GM21717 (cell line): ENCODE data around the gene RGS14.
"Not testable (repeated sequence)": the region's sequence is repeated elsewhere in the genome, so short reads cannot be mapped to it uniquely, and the experiment has no call there.

Source experiments
- ATAC-seq: cut with Tn5 transposase; IDR thresholded peaks from one replicate; pipeline ENCODE4 v1.9.1; 2021; ENCODE audit warnings: mild to moderate bottlenecking, moderate library complexity; ENCODE audit not compliant: unreplicated experiment

Gene RGS14

DNA sequence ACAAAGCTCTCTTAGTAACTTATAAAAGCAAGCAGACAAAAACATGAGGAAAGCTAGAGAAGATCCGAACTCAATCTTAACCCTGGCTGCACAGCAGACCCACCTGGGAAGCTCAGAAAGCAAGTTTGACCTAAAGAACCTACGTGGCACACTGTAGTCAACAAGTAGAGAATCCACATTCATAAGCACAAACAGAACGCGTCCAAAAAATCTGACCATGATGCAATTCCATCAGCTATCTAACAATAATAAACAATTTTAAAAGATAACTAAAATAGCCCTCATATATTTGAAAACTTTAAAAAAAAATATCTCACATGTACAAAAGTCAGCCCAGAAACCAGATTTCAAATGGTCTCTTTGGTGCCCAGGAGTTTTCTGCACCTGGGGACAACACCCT is 10.9 kb upstream of the RGS14 start:
- ATAC-seq = no peak

DNA sequence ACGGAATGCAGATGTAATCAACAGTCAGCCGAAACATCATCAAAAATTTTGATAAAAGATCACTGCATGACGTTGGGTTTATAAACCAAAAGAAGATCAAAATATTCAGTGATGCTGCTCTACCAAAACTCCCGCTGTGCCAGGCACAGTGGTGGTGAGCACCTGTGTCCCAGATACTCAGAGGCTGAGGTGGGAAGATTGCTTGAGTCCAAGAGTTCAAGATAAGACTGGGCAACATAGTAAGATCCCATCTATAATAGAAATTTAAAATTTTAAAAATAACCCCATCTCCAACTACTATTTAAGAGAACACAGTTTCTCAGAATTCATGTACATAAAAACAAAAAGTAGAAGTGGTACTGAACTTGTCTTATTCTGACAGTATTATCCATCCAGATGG is 10.0 kb upstream of the RGS14 start:
- no peak for ATAC-seq

DNA sequence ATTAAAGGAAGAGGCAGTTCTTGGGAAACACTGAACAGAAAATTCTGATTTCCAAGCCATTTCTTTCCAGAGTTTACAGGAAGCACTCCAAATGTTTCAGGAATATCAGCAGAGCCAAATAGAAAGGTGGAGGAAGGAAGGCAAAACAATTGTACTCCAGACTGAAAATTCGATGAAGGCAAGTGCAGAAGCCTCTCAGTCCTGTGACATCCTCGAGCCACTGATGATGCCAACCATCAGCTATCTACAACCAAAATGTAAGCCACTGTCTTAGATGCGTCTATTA is 8.4 kb upstream of the RGS14 start:
- no peak for ATAC-seq

DNA sequence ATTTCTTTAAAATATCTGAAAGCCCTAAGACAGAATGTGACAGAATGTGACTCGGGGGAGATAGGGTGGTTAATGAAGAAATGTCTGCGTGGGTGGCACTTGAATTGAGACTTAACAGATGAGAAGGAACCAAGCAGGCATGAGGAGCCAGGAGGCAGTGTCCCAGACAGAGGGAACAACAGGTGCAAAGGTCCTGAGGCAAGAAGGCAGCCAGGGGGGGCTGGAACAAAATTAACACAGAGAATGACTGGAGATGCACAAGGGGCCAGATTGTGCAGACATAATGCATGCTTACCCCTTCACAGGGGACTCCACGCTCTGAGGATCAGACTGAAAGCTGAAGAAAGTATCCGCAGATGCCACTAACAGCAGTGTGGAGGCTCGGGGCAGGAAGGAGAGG is 8.0 kb upstream of the RGS14 start:
- no peak for ATAC-seq

DNA sequence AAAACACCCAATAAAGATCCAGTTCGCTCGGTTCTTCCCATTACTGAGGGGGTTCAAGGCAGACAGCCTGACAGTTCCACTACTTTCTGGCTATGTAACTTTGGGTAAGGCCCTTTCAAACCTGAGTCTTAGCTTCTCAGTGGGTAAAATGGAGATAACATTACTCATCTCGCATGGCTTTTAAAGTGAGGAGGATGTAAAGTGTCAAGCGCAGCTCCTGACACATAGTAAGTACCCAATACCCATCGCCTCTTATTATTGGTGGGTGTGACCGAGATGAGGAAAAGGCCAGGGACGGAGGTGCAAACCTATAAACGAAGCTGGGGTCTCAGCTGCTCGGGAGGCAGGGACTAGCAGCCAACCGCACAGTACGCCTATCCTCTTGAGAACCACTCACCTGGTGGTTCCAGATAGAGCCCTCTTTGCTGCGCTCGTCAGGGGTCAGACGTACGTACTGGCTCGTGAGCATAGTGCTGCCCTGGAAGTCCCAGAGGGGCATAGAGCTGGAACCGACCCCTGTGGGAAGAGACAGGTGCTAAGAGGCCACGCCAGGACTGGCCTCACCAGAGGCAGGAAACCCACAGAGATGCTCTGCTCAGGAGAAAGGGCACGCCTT is 6.8 kb upstream of the RGS14 start:
- no peak for ATAC-seq

DNA sequence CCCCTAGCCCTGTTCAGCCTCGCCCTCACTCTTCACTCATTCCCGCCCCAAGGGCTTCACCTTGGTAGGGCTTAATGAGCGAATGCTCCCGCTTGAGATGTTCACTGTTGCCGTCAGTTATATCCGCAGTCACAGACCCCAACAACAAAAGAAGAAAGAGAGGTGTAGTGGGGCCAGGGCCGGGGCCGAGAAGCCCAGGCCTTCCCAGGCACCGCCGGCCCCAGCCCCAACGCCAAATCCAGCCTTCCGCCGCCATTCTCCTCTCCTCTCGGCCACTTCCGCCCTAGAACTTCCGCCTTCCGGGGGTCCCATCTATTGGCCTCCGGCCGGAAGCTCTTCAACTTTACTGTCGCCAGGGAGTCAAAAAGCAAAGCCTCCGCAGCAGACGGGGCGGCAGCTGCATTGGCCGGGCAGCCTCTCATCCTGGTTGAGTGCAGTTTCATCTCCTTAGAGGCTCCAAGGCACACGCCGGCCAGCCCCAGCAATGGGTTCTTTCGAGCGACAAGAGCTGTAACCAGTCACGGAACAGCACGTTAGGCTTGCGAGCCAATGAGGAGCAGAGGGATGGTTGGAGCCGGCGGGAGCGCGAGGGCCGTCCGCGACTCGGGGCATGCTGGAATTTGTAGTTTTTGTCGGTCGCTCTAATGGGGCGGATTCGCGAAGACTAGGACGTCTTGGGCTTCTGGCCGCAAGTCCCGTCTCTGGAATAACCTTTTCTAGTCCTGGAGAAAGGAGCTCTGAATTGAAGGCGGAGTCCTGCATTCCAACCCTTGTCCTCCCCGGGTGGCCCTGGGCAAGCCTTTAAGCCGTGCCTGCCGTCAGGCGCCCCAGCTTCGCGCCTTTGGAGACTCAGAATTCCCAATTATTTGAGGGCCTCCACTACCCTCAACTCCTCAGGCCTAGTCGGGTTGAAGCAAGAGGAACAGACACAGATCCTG is 6.1 kb upstream of the RGS14 start, which contains the start of gene LMAN2:
TSS of gene LMAN2 (minus strand) at position 277 of the 938 bp plus-strand sequence. CDS start at position 256, 21 bp downstream.
- ATAC-seq = peak; percentile 88

DNA sequence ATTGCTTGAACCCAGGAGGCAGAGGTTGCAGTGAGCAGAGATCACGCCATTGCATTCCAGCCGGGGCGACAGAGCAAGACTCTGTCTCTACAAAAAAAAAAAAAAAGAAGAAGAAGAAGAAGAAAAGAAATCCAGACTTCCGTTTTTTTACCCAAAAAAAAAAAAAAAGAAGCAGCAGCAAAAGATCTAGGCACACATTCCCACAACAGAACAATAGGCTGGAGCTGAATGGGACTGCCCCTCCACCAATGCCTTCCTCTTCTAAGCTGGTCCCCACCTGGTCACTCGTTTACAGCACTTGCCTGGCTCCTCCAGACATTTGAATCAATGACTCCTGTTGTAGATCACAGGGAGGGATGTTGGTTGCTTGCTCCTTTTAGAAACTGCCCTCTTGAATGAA is 4.6 kb upstream of the RGS14 start:
- ATAC-seq = no peak

DNA sequence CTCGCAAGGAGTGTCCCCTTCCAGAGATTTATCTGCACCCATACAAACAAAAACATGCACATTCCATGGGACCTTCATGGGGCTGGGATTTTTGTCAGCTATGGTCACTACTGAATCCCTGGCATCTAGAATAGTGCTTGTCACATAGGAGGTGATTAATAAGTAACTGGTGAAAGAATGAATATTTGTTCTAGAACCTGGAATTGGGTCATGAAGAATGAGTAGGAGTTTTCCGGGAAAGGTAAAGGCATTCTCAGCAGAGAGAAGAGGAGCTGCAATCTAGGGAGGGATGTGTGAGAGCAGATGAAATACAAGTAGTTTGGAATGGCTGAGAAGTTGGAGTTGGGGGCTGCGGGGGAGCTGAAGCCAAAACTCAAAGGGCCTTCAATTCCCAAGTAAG is 3.5 kb upstream of the RGS14 start:
- ATAC-seq = no peak

DNA sequence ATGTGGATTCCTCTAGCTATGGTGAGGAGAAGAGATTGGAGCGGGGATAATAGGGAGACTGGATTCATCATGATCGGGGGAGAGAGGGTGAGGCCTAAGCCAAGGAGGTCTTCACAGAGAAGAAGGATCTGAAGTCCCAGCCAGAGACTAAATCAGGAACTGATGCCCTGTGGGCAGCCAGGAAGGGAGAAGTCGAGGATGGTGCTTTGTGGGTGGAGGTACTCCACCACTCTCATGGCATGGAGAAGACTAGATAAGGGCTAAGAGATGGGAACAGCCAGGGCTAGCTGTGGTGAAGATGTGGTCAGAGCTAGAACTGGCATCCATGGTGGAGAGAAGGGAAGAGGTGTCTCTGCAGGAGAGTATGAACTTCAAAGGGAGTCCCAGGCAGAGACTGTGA is 3.0 kb upstream of the RGS14 start:
- no peak for ATAC-seq

DNA sequence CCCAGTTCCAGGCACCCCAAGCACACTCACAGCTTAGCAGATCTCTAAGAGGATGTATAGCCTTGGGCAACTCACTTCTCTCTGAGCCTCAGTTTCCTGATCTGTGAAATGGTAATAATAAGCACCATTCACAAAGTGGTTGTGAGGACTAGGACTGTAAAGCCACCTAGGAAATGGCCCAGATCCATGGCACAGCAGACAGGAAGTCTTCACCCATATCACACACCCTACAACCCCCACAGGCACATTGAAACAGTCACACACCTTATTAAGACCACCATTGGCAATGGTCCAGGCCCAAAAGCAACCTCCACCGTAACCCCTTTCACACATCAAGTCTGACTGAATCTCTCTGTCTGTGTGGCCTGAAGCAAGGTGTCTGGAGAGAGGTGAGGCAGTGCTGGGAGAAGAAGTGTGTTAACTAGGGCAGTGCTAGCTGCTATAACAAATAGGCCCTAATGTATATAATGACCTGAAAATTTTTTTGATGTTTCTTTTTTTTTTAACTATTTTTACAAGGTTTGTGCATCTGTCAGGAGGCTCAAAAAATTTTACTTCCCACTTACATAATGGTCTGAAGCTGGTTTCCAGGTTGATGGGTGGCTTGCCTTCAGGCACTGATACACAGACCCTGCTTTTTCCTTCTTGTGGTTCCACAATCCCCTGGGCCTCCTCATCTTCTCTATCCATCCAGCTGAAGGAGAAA is 2.4 kb upstream of the RGS14 start:
- ATAC-seq = no peak

DNA sequence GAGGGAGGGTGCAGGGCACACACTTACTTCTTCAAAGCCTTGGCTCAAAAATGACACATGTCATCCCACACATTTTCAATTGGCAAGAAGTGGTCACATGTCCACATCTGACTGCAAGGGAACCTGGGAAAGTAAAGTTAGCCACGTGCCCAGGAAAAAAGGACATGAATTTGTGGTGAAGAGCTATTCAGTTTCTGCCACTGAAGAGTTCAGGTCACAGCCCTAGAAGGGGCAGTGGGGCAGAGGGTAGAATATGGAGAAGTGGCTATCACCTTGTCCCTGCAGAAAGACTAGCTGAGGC is 1.9 kb upstream of the RGS14 start:
- ATAC-seq = no peak

DNA sequence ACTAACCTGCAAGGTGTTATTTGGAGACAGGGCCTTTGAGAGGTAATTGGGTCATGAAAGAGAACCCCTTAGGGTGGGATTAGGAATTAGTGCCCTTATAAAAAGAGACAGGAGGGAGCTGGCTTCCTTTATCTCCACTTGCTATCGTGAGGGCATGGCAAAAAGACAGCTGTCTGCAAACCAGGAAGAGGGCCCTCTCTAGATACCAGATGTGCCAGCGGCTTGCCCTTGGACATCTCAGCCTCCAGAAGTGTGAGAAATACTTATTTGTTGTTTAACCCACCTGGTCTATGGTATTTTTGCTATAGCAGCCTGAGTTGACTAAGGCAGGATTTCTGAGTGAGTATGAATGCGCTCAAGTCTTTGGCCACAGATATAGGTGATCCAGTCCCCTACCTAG is 978 bp upstream of the RGS14 start:
- ATAC-seq = no peak

DNA sequence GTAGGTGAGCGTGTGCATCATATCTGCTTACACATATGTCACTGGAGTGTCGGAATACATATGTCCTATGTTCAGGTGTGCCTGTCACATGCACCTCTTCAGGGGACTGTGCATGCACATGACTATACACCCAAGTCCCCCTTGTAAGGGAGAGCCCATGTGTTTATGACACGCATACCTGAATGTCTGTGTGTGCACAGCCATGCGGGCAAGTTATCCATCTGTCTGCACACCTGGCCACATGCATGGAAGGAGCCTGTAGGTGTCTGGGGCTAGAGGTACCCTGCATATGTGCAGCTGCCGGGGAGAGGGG is 622 bp upstream of the RGS14 start:
- ATAC-seq = peak; percentile 3

DNA sequence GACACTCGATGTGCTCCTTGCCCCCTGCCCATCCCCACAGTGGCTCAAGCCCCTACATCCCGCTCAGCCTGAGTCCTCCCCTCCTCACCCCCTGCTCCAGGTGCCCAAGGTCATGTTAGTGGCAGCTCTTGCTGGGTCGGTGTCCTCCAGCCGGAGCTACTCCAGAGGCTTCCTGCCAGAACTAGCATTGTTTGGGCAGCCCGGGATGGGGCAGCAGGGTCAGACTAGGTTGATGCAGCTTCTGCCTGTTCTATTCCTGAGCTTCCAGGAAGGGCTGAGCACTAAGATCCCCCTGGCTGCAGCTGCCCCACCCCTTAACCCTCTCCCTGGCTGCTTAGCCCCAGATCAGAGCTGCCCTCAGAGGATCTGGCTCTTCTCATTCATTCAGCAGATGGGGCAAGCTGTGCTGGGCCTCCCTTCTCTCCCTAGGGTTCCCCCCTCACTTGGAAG is 671 bp downstream of the RGS14 start:
- no peak for ATAC-seq

DNA sequence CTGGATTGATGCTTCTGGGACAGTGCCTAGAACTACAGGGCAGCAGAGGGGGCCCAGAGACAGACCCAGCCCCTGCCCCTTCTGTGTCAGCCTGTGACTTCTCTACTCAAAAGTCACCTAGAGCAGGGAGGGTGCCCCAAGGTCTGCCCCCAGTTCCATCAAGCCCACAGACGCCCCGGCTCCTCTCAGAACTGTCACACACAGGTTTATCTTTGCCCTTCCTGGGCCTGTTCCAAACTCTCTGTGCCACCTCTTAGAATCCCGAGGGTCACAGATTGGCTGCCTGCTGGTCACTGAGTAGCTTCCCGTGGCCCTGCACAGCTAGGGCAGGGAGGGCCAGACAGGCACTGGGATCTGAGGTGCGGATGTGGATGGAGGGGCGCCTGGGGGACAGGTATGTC is 1.7 kb downstream of the RGS14 start:
- no peak for ATAC-seq

DNA sequence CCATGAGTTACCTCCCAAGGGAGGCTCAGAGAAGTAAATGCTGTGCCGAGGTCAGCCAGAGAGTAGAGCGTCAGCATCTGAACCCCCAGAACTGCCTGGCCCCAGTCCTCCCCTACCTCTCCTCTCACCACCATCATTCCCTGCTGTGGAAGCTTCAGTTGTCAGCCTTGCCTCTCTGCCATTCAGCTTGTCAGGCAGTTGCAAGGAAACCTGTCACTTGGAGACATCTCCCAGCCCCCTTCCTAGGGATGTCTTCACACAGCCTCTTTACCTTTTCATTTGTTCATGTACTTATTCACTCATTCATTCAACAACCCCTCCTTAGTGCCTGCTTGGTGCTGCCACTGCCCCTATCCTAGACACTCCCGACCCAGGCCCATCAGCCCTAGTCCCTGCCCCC is 2.1 kb downstream of the RGS14 start:
- no peak for ATAC-seq

DNA sequence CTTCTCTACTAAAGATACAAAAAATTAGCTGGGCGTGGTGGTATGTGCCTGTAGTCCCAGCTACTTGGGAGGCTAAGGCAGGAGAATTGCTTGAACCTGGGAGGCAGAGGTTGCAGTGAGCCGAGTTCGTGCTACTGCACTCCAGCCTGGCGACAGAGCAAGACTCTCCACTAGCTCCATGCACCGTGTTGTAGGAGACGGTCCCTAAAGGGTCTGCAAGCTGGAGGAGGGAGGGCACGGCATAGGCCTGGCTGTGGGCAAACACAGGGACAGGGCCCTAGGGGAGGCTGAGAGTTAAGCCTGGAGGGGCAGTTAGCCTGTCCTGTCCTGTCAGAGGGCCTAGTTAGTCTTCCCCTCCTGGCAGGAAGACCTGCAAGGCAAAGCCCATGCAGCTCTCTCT is 3.0 kb downstream of the RGS14 start:
- ATAC-seq = not testable (repeated sequence)

DNA sequence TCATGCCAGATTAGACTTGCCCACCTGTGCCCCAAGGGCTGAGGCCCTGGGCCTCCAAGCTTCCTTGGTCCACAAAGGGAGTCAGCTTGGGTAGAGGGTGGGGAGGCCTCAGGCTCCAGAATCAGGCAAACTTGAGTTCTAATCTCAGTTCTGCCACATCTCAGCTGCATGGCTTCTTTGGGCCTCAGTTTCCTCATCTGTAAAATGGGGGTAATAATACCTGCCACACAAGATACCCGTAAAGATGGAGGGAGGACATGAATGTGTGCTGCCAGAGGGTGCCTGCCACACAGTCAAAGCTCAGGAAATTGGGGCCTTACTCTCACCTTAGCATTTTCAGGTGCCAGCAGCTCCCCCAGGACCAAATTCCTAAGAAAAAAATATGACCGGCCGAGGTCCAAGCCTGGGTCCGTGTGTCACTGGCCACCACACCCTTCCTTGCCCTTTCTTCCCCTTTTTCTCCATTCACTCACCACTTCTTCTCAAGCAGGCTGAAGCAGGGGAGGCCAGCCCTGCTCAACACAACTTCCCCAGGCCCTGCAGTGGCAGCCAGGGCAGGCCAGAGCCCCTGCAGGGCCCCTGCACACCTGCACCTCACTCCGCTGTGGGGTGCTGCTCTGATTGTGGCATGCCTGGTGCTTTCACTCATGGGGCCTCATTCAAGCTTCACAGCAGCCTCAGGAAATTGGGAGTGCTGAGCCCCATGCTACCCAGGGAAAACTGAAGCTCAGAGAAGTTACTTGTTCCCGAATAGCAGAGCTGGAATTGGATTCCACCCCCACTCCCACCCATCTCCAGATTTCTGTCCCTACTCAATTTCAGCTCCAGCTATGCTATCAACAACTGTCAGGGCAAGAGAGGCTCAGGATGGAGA is 3.9 kb downstream of the RGS14 start:
- ATAC-seq = no peak

DNA sequence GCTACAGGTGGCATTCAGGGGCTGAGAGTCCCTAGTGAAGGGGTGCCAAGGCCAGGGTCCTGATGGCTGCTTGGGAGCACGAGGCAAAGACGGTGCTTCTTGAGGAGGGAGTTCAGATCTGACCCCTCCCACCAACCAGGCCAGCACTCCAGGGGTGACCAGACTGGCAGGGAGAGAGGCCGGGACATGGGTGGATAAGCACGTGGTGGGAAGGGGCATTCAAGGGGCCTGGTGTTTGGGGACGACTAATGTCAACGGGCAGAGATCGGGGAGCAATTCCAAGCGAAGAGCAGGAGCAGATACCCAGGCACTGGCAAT is 4.5 kb downstream of the RGS14 start:
- no peak for ATAC-seq

DNA sequence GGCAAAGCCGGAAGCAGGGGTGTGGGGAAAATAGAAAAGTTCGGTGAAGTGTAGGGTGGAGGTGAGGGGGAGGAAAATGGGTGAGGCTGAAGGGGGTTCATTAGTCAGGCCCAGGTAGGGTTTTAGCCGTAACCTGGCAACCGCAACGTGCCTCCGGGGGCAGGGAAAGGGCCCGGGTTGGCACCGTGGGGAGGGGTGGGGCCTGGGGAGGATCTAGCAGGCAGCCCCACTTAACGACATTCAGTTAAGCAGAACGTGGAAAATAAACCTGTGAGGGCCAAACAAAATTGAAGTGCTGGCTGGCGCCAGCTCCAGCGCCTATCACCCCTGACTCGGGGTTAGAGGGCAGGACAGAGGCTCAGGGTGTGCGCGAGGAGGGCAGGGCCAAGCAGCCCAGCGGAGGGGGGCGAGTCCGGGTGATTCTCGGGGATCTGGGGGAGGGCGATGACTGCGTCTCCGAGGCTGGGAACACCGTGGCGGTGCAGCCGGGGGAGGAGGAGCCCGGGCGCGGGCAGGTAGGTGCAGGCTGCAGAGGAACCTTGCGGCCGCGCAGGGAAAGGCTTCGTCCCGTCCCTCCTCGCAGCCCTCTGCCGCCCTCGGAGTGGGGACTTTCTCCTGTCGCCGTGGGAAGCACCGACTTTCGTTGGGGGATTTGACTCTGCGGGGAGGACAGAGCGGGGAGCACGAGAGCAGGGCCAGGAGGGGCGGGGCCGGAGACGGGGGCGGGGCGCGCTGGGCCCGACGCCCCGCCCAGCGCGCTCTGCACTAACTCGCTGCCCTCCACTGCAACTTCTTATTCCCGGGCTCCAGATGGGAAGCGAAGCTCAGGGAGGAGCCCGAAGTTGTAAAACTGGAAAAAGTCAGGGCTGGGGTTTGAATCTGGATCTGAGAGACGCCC is 5.1 kb downstream of the RGS14 start:
- peak; percentile 35 for ATAC-seq
